GM21515 (cell line): Measurements from ENCODE around the gene CNTN5.
A peak's percentile ranks its signal among the peaks of the same experiment; 100 is the strongest.
"Not testable (repeated sequence)": the region's sequence is repeated elsewhere in the genome, so short reads cannot be mapped to it uniquely, and the experiment has no call there.

Source experiments
- ATAC-seq: cut with Tn5 transposase; IDR thresholded peaks from one replicate; pipeline ENCODE4 v1.9.1; 2021; ENCODE audit not compliant: unreplicated experiment

CNTN5 gene

GRCh38 chr11:99020352-99021225 is at the start of gene CNTN5:
CNTN5 (plus strand) TSS chr11:99020949.
- ATAC-seq: no peak

GRCh38 chr11:98979205-98979604 is 41.5 kb upstream of the CNTN5 start:
- no peak for ATAC-seq

GRCh38 chr11:99015634-99016454 is 4.9 kb upstream of the CNTN5 start:
- ATAC-seq: peak; percentile 86

GRCh38 chr11:99019696-99020095 is 1.1 kb upstream of the CNTN5 start:
- no peak for ATAC-seq

GRCh38 chr11:99037057-99037456 is 16.3 kb downstream of the CNTN5 start:
- no peak for ATAC-seq

GRCh38 chr11:99063331-99063730 is 42.6 kb downstream of the CNTN5 start:
- no peak for ATAC-seq

- ATAC-seq: no peak
These were observed 44.4 kb downstream of the CNTN5 start for GRCh38 chr11:99065121-99065520.

- ATAC-seq: no peak
These were observed 46.0 kb downstream of the CNTN5 start for GRCh38 chr11:99066618-99067317.

- ATAC-seq: no peak
These were observed 48.1 kb downstream of the CNTN5 start for GRCh38 chr11:99068832-99069231.

GRCh38 chr11:99069856-99070444 is 49.2 kb downstream of the CNTN5 start:
- ATAC-seq: peak; percentile 83

- ATAC-seq: no peak
These were observed 58.8 kb downstream of the CNTN5 start for GRCh38 chr11:99079576-99079975.

GRCh38 chr11:99080154-99080553 is 59.4 kb downstream of the CNTN5 start:
- ATAC-seq: no peak

GRCh38 chr11:99098258-99098657 is 77.5 kb downstream of the CNTN5 start:
- no peak for ATAC-seq

- peak; percentile 94 for ATAC-seq
These were observed 78.0 kb downstream of the CNTN5 start for GRCh38 chr11:99098751-99099150.

GRCh38 chr11:99117603-99118002 is 96.9 kb downstream of the CNTN5 start:
- no peak for ATAC-seq

GRCh38 chr11:99133862-99134261 is 113.1 kb downstream of the CNTN5 start:
- ATAC-seq: not testable (repeated sequence)

GRCh38 chr11:99135508-99135907 is 114.8 kb downstream of the CNTN5 start:
- ATAC-seq: no peak

GRCh38 chr11:99142237-99142636 is 121.5 kb downstream of the CNTN5 start:
- ATAC-seq: no peak

- ATAC-seq: no peak
These were observed 127.6 kb downstream of the CNTN5 start for GRCh38 chr11:99148352-99148751.

- ATAC-seq: no peak
These were observed 133.5 kb downstream of the CNTN5 start for GRCh38 chr11:99154277-99154676.

GRCh38 chr11:99160447-99160846 is 139.7 kb downstream of the CNTN5 start:
- no peak for ATAC-seq
